Measurements from ENCODE around the gene MBD5.

Gene MBD5

GRCh38 chr2:148102641-148103040 lies 81.8 kb downstream of the MBD5 start:
- Histone ChIP-seq H3K4me1 (ENCODE audit: control insufficient read depth in 1 of 2, insufficient read depth in 2 of 2, low read length in 2 of 2) (no peaks in the 10 kb centered on the region), H3K9me3 (ENCODE audit: control insufficient read depth in 1 of 2, low read length in 2 of 2) (no peaks in the 10 kb centered on the region), H3K9ac (ENCODE audit: low read depth in 1 of 2, low read length in 2 of 2) (no peak overlapping the region), H3K36me3 (ENCODE audit: control insufficient read depth in 1 of 2, insufficient read depth in 2 of 2, low read length in 2 of 2) (no peaks in the 10 kb centered on the region), H3K4me3 (ENCODE audit: low read depth in 1 of 2, low read length in 2 of 2) (no peak overlapping the region), H3K27ac (ENCODE audit: low read depth, low read length) (no peak overlapping the region), H3K27me3 (ENCODE audit: control insufficient read depth in 1 of 2, insufficient read depth in 2 of 2, low read length in 2 of 2) (no peaks in the 10 kb centered on the region)

DNA sequence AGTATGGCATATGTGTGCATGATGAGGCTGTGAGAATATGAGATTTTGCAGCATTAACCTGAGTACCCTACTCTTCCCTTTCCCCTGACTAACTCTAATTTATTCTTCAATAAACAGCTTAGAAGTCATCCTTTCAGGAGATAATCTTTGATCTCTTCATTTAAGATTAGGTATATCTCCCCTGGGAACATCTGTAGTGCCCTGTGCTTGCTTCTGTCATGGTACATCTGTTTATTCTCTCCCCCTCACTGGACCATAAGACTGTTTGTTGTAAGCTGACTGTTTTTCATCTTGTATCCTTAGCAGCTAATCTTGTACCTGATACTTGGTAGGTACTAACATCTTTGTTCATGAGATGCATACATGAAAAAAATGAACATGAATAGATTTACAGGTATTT lies 83.1 kb downstream of the MBD5 start:
- H3K27me3 ChIP-seq (ENCODE audit: control insufficient read depth in 1 of 2, insufficient read depth in 2 of 2, low read length in 2 of 2), result no peaks in the 10 kb centered on the region
- no peaks in the 10 kb centered on the region for H3K9me3 ChIP-seq (ENCODE audit: control insufficient read depth in 1 of 2, low read length in 2 of 2)
- no peaks in the 10 kb centered on the region for H3K4me1 ChIP-seq (ENCODE audit: control insufficient read depth in 1 of 2, insufficient read depth in 2 of 2, low read length in 2 of 2)
- no peak overlapping the region for H3K27ac ChIP-seq (ENCODE audit: low read depth, low read length)
- no peaks in the 10 kb centered on the region for H3K36me3 ChIP-seq (ENCODE audit: control insufficient read depth in 1 of 2, insufficient read depth in 2 of 2, low read length in 2 of 2)
- H3K4me3 ChIP-seq (ENCODE audit: low read depth in 1 of 2, low read length in 2 of 2), result no peak overlapping the region
- H3K9ac ChIP-seq (ENCODE audit: low read depth in 1 of 2, low read length in 2 of 2), result no peak overlapping the region

DNA sequence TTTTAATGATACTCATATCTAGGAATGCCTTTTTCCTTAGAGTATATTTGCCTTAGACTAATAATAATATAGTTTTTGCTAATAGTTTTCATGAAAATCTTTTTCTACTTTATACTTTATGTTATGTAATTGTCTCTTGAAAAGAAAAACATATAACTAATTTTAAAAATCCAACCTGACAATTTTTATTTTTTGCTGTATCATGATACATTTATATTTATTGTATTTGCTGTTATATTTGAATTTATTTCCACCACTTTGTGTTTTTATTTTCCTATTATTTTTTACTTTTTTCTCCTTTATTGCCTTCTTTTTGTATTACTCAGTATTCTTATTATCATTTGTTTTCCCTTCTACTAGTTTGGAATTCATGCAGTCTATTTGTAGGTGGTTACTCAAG lies 85.4 kb downstream of the MBD5 start:
- no peak overlapping the region for H3K9ac ChIP-seq (ENCODE audit: low read depth in 1 of 2, low read length in 2 of 2)
- no peak overlapping the region for H3K4me3 ChIP-seq (ENCODE audit: low read depth in 1 of 2, low read length in 2 of 2)
- no peaks in the 10 kb centered on the region for H3K27me3 ChIP-seq (ENCODE audit: control insufficient read depth in 1 of 2, insufficient read depth in 2 of 2, low read length in 2 of 2)
- H3K36me3 ChIP-seq (ENCODE audit: control insufficient read depth in 1 of 2, insufficient read depth in 2 of 2, low read length in 2 of 2), result no peaks in the 10 kb centered on the region
- no peaks in the 10 kb centered on the region for H3K4me1 ChIP-seq (ENCODE audit: control insufficient read depth in 1 of 2, insufficient read depth in 2 of 2, low read length in 2 of 2)
- H3K9me3 ChIP-seq (ENCODE audit: control insufficient read depth in 1 of 2, low read length in 2 of 2), result no peaks in the 10 kb centered on the region
- H3K27ac ChIP-seq (ENCODE audit: low read depth, low read length), result no peak overlapping the region

DNA sequence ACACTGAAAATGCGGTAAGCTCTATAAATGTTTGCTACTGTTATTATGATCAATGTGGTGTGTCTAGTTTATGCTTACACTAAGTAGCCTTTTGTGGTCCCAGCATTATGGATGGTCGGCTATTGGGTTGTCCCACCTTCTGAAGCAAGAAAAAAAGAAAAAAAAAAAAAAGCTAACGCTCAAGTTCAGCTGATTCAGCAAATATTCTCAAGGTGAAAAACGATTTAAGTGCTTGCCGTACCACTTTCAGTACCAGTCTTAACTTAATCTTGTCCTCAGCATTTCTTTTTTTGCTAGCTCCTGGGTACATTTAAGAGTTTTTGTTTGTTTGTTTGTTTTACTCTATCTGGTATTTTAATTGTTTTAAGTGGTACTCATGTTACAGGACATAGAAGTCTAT lies 87.5 kb downstream of the MBD5 start:
- no peaks in the 10 kb centered on the region for H3K36me3 ChIP-seq (ENCODE audit: control insufficient read depth in 1 of 2, insufficient read depth in 2 of 2, low read length in 2 of 2)
- no peaks in the 10 kb centered on the region for H3K4me1 ChIP-seq (ENCODE audit: control insufficient read depth in 1 of 2, insufficient read depth in 2 of 2, low read length in 2 of 2)
- H3K9me3 ChIP-seq (ENCODE audit: control insufficient read depth in 1 of 2, low read length in 2 of 2), result no peaks in the 10 kb centered on the region
- no peak overlapping the region for H3K9ac ChIP-seq (ENCODE audit: low read depth in 1 of 2, low read length in 2 of 2)
- no peaks in the 10 kb centered on the region for H3K27me3 ChIP-seq (ENCODE audit: control insufficient read depth in 1 of 2, insufficient read depth in 2 of 2, low read length in 2 of 2)
- H3K4me3 ChIP-seq (ENCODE audit: low read depth in 1 of 2, low read length in 2 of 2), result no peak overlapping the region
- H3K27ac ChIP-seq (ENCODE audit: low read depth, low read length), result no peak overlapping the region

GRCh38 chr2:148110184-148110583 lies 89.3 kb downstream of the MBD5 start:
- H3K4me1 ChIP-seq (ENCODE audit: control insufficient read depth in 1 of 2, insufficient read depth in 2 of 2, low read length in 2 of 2), result no peaks in the 10 kb centered on the region
- H3K27me3 ChIP-seq (ENCODE audit: control insufficient read depth in 1 of 2, insufficient read depth in 2 of 2, low read length in 2 of 2), result no peaks in the 10 kb centered on the region
- H3K9me3 ChIP-seq (ENCODE audit: control insufficient read depth in 1 of 2, low read length in 2 of 2), result no peaks in the 10 kb centered on the region
- H3K9ac ChIP-seq (ENCODE audit: low read depth in 1 of 2, low read length in 2 of 2), result no peak overlapping the region
- H3K27ac ChIP-seq (ENCODE audit: low read depth, low read length), result no peak overlapping the region
- H3K36me3 ChIP-seq (ENCODE audit: control insufficient read depth in 1 of 2, insufficient read depth in 2 of 2, low read length in 2 of 2), result no peaks in the 10 kb centered on the region
- no peak overlapping the region for H3K4me3 ChIP-seq (ENCODE audit: low read depth in 1 of 2, low read length in 2 of 2)

DNA sequence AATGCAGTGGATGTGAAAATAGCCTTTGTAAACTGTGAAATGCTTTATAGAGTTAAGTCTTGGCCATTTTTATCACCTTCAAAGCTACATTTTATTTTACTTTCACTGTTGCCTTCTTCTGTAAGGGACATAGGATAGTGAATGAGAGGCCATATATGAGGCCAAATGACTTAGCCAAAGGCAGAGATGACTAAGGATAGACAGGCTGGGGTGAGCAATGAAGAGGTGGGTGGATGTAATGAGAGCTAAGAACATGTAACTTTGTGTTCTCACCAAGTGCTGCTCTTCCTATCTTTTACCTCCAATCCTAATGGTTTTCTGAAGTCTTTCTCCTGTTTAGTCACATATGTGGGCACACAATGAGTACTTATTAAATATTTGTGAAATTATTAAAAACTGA lies 101.9 kb downstream of the MBD5 start:
- no peaks in the 10 kb centered on the region for H3K9me3 ChIP-seq (ENCODE audit: control insufficient read depth in 1 of 2, low read length in 2 of 2)
- no peak overlapping the region for H3K27ac ChIP-seq (ENCODE audit: low read depth, low read length)

DNA sequence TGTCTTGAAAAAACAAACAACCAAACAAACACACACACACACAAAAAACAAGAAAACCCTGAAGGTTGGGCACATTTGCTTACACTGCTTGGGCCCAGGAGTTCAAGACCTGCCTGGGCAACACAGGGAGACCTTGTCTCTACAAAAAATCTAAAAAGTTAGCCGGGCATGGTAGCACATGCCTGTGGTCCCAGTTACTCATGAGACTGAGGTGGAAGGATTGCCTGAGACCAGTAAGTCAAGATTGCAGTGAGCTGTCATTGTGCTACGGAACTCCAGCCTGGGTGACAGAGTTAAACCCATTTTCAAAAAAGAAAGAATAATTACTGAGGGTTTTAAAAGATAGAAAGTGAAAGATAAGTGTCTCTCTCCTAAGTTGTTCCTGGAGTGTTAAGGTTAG lies 103.4 kb downstream of the MBD5 start:
- H3K9me3 ChIP-seq (ENCODE audit: control insufficient read depth in 1 of 2, low read length in 2 of 2), result no peaks in the 10 kb centered on the region
- H3K36me3 ChIP-seq (ENCODE audit: control insufficient read depth in 1 of 2, insufficient read depth in 2 of 2, low read length in 2 of 2), result no peaks in the 10 kb centered on the region
- H3K9ac ChIP-seq (ENCODE audit: low read depth in 1 of 2, low read length in 2 of 2), result no peak overlapping the region
- no peaks in the 10 kb centered on the region for H3K4me1 ChIP-seq (ENCODE audit: control insufficient read depth in 1 of 2, insufficient read depth in 2 of 2, low read length in 2 of 2)
- no peaks in the 10 kb centered on the region for H3K27me3 ChIP-seq (ENCODE audit: control insufficient read depth in 1 of 2, insufficient read depth in 2 of 2, low read length in 2 of 2)
- no peak overlapping the region for H3K4me3 ChIP-seq (ENCODE audit: low read depth in 1 of 2, low read length in 2 of 2)
- no peak overlapping the region for H3K27ac ChIP-seq (ENCODE audit: low read depth, low read length)

More for the DNA sequence above, 101.9 kb downstream of the MBD5 start:
- Histone ChIP-seq H3K36me3 (ENCODE audit: control insufficient read depth in 1 of 2, insufficient read depth in 2 of 2, low read length in 2 of 2) (no peaks in the 10 kb centered on the region), H3K4me1 (ENCODE audit: control insufficient read depth in 1 of 2, insufficient read depth in 2 of 2, low read length in 2 of 2) (no peaks in the 10 kb centered on the region), H3K9ac (ENCODE audit: low read depth in 1 of 2, low read length in 2 of 2) (no peak overlapping the region), H3K4me3 (ENCODE audit: low read depth in 1 of 2, low read length in 2 of 2) (no peak overlapping the region), H3K27me3 (ENCODE audit: control insufficient read depth in 1 of 2, insufficient read depth in 2 of 2, low read length in 2 of 2) (no peaks in the 10 kb centered on the region)

DNA sequence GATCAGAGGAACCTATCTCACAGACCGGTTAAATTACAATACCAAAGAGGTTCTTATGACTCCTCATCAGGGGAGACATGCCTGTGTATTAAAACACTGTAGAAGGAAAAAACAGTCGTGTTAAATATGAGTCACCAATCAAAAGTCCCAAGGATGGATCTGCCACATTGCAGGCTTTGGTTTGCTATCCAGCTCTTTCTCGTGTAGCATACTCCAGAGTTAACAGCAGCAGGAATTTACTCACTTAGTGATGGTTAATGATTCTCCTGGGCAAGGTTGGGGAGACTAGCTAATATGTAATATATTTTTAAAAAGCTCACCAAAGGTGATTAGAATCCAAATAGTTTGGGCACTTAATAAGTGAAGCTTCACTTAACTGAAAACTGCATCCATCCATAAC lies 109.7 kb downstream of the MBD5 start:
- H3K27ac ChIP-seq (ENCODE audit: low read depth, low read length), result no peak overlapping the region
- no peaks in the 10 kb centered on the region for H3K36me3 ChIP-seq (ENCODE audit: control insufficient read depth in 1 of 2, insufficient read depth in 2 of 2, low read length in 2 of 2)
- H3K9ac ChIP-seq (ENCODE audit: low read depth in 1 of 2, low read length in 2 of 2), result no peak overlapping the region

GRCh38 chr2:148132412-148132811 lies 111.5 kb downstream of the MBD5 start:
- Histone ChIP-seq H3K27me3 (ENCODE audit: control insufficient read depth in 1 of 2, insufficient read depth in 2 of 2, low read length in 2 of 2) (no peaks in the 10 kb centered on the region), H3K9ac (ENCODE audit: low read depth in 1 of 2, low read length in 2 of 2) (no peak overlapping the region), H3K9me3 (ENCODE audit: control insufficient read depth in 1 of 2, low read length in 2 of 2) (no peaks in the 10 kb centered on the region), H3K4me3 (ENCODE audit: low read depth in 1 of 2, low read length in 2 of 2) (no peak overlapping the region), H3K36me3 (ENCODE audit: control insufficient read depth in 1 of 2, insufficient read depth in 2 of 2, low read length in 2 of 2) (no peaks in the 10 kb centered on the region), H3K27ac (ENCODE audit: low read depth, low read length) (no peak overlapping the region), H3K4me1 (ENCODE audit: control insufficient read depth in 1 of 2, insufficient read depth in 2 of 2, low read length in 2 of 2) (no peaks in the 10 kb centered on the region)

More for the DNA sequence above, 109.7 kb downstream of the MBD5 start:
- Histone ChIP-seq H3K4me1 (ENCODE audit: control insufficient read depth in 1 of 2, insufficient read depth in 2 of 2, low read length in 2 of 2) (no peaks in the 10 kb centered on the region), H3K9me3 (ENCODE audit: control insufficient read depth in 1 of 2, low read length in 2 of 2) (no peaks in the 10 kb centered on the region), H3K27me3 (ENCODE audit: control insufficient read depth in 1 of 2, insufficient read depth in 2 of 2, low read length in 2 of 2) (no peaks in the 10 kb centered on the region), H3K4me3 (ENCODE audit: low read depth in 1 of 2, low read length in 2 of 2) (no peak overlapping the region)

- no peak overlapping the region for H3K9ac ChIP-seq (ENCODE audit: low read depth in 1 of 2, low read length in 2 of 2)
- no peak overlapping the region for H3K27ac ChIP-seq (ENCODE audit: low read depth, low read length)
- no peak overlapping the region for H3K4me3 ChIP-seq (ENCODE audit: low read depth in 1 of 2, low read length in 2 of 2)
Observed at GRCh38 chr2:148135705-148136104, 114.8 kb downstream of the MBD5 start.

GRCh38 chr2:148136441-148136840 lies 115.5 kb downstream of the MBD5 start:
- Histone ChIP-seq H3K4me3 (ENCODE audit: low read depth in 1 of 2, low read length in 2 of 2) (no peak overlapping the region), H3K27me3 (ENCODE audit: control insufficient read depth in 1 of 2, insufficient read depth in 2 of 2, low read length in 2 of 2) (no peaks in the 10 kb centered on the region), H3K9me3 (ENCODE audit: control insufficient read depth in 1 of 2, low read length in 2 of 2) (no peaks in the 10 kb centered on the region), H3K27ac (ENCODE audit: low read depth, low read length) (no peak overlapping the region), H3K36me3 (ENCODE audit: control insufficient read depth in 1 of 2, insufficient read depth in 2 of 2, low read length in 2 of 2) (no peaks in the 10 kb centered on the region), H3K9ac (ENCODE audit: low read depth in 1 of 2, low read length in 2 of 2) (no peak overlapping the region), H3K4me1 (ENCODE audit: control insufficient read depth in 1 of 2, insufficient read depth in 2 of 2, low read length in 2 of 2) (no peaks in the 10 kb centered on the region)

More at GRCh38 chr2:148135705-148136104, 114.8 kb downstream of the MBD5 start:
- no peaks in the 10 kb centered on the region for H3K27me3 ChIP-seq (ENCODE audit: control insufficient read depth in 1 of 2, insufficient read depth in 2 of 2, low read length in 2 of 2)
- no peaks in the 10 kb centered on the region for H3K9me3 ChIP-seq (ENCODE audit: control insufficient read depth in 1 of 2, low read length in 2 of 2)
- H3K36me3 ChIP-seq (ENCODE audit: control insufficient read depth in 1 of 2, insufficient read depth in 2 of 2, low read length in 2 of 2), result no peaks in the 10 kb centered on the region
- H3K4me1 ChIP-seq (ENCODE audit: control insufficient read depth in 1 of 2, insufficient read depth in 2 of 2, low read length in 2 of 2), result no peaks in the 10 kb centered on the region

Measured in duodenal mucosa (tissue), 2 donors.